HG03097 (cell line): Measurements from ENCODE around the gene HDDC3.

Experiments used
- ATAC-seq: cut with Tn5 transposase; IDR thresholded peaks from one replicate; pipeline ENCODE4 v1.9.1; 2021; ENCODE audit not compliant: unreplicated experiment, low FRiP score

Gene HDDC3

GRCh38 chr15:90881181-90881977 lies 51.0 kb downstream of the HDDC3 start:
- ATAC-seq, result no peak

GRCh38 chr15:90880381-90881145 lies 51.8 kb downstream of the HDDC3 start:
- ATAC-seq, result no peak
